Smooth muscle cell (in vitro differentiated cells): ENCODE results near the gene LRFN4. TPM values are rescaled to one million over a fixed set of nuclear protein-coding genes. Genes with fewer than 3 reads are reported as not detected.

Experiments used
- DNase-seq: peaks from one replicate; lab custom pipeline; 2025; ENCODE audit not compliant: unreplicated experiment; lab: John Stamatoyannopoulos, UW
- H2AFZ ChIP-seq: fragments of 200-600 bp; sonication (generic); 2 replicates; pipeline ENCODE4 v1.6.0; 2016; ENCODE audit warnings: antibody characterized with exemption, low read depth, mild to moderate bottlenecking
- H3F3A ChIP-seq: fragments of 200-600 bp; sonication (generic); 2 replicates; pipeline ENCODE4 v1.6.0; 2017; ENCODE audit warnings: antibody characterized with exemption, low read depth
- H3K27ac ChIP-seq: fragments of 200-600 bp; sonication (generic); 2 replicates; pipeline ENCODE4 v1.5.1; 2016; ENCODE audit warnings: low read depth, mild to moderate bottlenecking
- H3K27me3 ChIP-seq: fragments of 200-600 bp; sonication (generic); 2 replicates; pipeline ENCODE4 v1.6.1; 2016; ENCODE audit warnings: low read depth, mild to moderate bottlenecking
- H3K36me3 ChIP-seq: fragments of 200-600 bp; sonication (generic); 2 replicates; pipeline ENCODE4 v1.5.1; 2016; ENCODE audit warnings: low read depth
- H3K4me1 ChIP-seq: fragments of 200-600 bp; sonication (generic); 2 replicates; pipeline ENCODE4 v1.5.1; 2016; ENCODE audit warnings: low read depth
- H3K4me2 ChIP-seq: fragments of 200-600 bp; sonication (generic); 2 replicates; pipeline ENCODE4 v1.6.0; 2016; ENCODE audit warnings: mild to moderate bottlenecking
- H3K4me3 ChIP-seq: fragments of 200-600 bp; sonication (generic); 2 replicates; pipeline ENCODE4 v1.5.1; 2016; ENCODE audit warnings: mild to moderate bottlenecking
- H3K79me2 ChIP-seq: fragments of 200-600 bp; sonication (generic); 2 replicates; pipeline ENCODE4 v1.6.0; 2016; ENCODE audit warnings: low read depth, mild to moderate bottlenecking
- H3K9ac ChIP-seq: fragments of 200-600 bp; sonication (generic); 2 replicates; pipeline ENCODE4 v1.6.0; 2016; ENCODE audit warnings: low read depth
- H3K9me3 ChIP-seq: fragments of 200-600 bp; sonication (generic); replicated peaks from 2 replicates; pipeline ENCODE4 v1.5.1; 2016; ENCODE audit warnings: low read depth
- H4K20me1 ChIP-seq: fragments of 200-600 bp; sonication (generic); 2 replicates; pipeline ENCODE4 v1.6.0; 2016; ENCODE audit warnings: low read depth
- CTCF ChIP-seq: fragments of 200-600 bp; sonication (generic); IDR thresholded peaks from 2 replicates; pipeline ENCODE4 v1.5.1; 2017; ENCODE audit warnings: borderline replicate concordance, mild to moderate bottlenecking, antibody characterized with exemption; ENCODE audit not compliant: insufficient read depth, poor library complexity, severe bottlenecking
- WGBS: methylation state at CpG from one replicate; pipeline ENCODE4 v1.1.7; 2016; ENCODE audit warnings: low lambda C conversion rate; 5-methylcytosine and 5-hydroxymethylcytosine counted together
- polyA plus RNA-seq: library from polyadenylated mRNA; unstranded; fragments of >200 nt; fragmentation: Nextera tagmentation; extraction: Ambion mirVana; gene quantifications from 2 replicates; pipeline ENCODE4 v1.2.1, GENCODE V29; 2016
- total RNA-seq: library from RNA; depleted of rRNA; stranded (reverse); fragments of >200 nt; gene quantifications from 2 replicates; pipeline ENCODE4 v1.2.3, GENCODE V29; 2014

Gene LRFN4
- total and polyA plus RNA-seq, 2 experiments from 2014 or later: 14.7 to 37.6 TPM

GRCh38 chr11:66902486-66903177 lies 45.8 kb downstream of the LRFN4 start:
- TF ChIP-seq CTCF: no peak
- Histone ChIP-seq H3F3A (no peaks in the 10 kb centered on the region), H4K20me1 (no peaks in the 10 kb centered on the region), H3K4me3 (no peak overlapping the region), H3K27ac (no peak overlapping the region), H3K79me2 (no peaks in the 10 kb centered on the region), H3K4me2 (no peak overlapping the region), H3K4me1 (peaks cover 5% of the 10 kb centered on the region), H3K9ac (no peak overlapping the region), H2AFZ (no peak overlapping the region), H3K36me3 (no peaks in the 10 kb centered on the region), H3K9me3 (no peaks in the 10 kb centered on the region), H3K27me3 (no peaks in the 10 kb centered on the region)
- no peak for DNase-seq
- WGBS: 93% methylated on average over 15 of the region's 15 CpGs

- WGBS: 94% methylated on average over 3 of the region's 3 CpGs
- no peaks in the 10 kb centered on the region for H3K79me2 ChIP-seq
- H3F3A ChIP-seq: no peaks in the 10 kb centered on the region
- H3K27ac ChIP-seq: no peak overlapping the region
- H3K36me3 ChIP-seq: no peaks in the 10 kb centered on the region
- H3K9me3 ChIP-seq: no peaks in the 10 kb centered on the region
- no peaks in the 10 kb centered on the region for H3K27me3 ChIP-seq
- H3K9ac ChIP-seq: no peak overlapping the region
- no peak overlapping the region for H2AFZ ChIP-seq
- H3K4me2 ChIP-seq: no peak overlapping the region
- TF ChIP-seq CTCF: no peak
- H3K4me1 ChIP-seq: peaks cover 5% of the 10 kb centered on the region
- no peak overlapping the region for H3K4me3 ChIP-seq
- no peak for DNase-seq
- H4K20me1 ChIP-seq: no peaks in the 10 kb centered on the region
Observed at GRCh38 chr11:66904055-66904454, 47.2 kb downstream of the LRFN4 start.

GRCh38 chr11:66904561-66904960 lies 47.7 kb downstream of the LRFN4 start:
- Histone ChIP-seq H3K36me3 (no peaks in the 10 kb centered on the region), H3K27ac (no peak overlapping the region), H3K9me3 (no peaks in the 10 kb centered on the region), H3K9ac (no peak overlapping the region), H2AFZ (no peak overlapping the region), H3K4me1 (peaks cover 5% of the 10 kb centered on the region), H3K4me2 (no peak overlapping the region), H3K79me2 (no peaks in the 10 kb centered on the region), H4K20me1 (no peaks in the 10 kb centered on the region), H3K4me3 (no peak overlapping the region), H3K27me3 (no peaks in the 10 kb centered on the region), H3F3A (no peaks in the 10 kb centered on the region)
- TF ChIP-seq CTCF: no peak
- WGBS: 77% methylated on average over 6 of the region's 6 CpGs
- no peak for DNase-seq

- DNase-seq: no peak
- 82% methylated on average over 8 of the region's 8 CpGs for WGBS
- Histone ChIP-seq H3F3A (no peaks in the 10 kb centered on the region), H2AFZ (no peak overlapping the region), H3K4me3 (no peak overlapping the region), H3K36me3 (no peaks in the 10 kb centered on the region), H3K27ac (no peak overlapping the region), H3K4me2 (no peak overlapping the region), H3K4me1 (peaks cover 5% of the 10 kb centered on the region), H3K27me3 (no peaks in the 10 kb centered on the region), H3K79me2 (no peaks in the 10 kb centered on the region), H4K20me1 (no peaks in the 10 kb centered on the region), H3K9ac (no peak overlapping the region), H3K9me3 (no peaks in the 10 kb centered on the region)
- no peak for TF ChIP-seq CTCF
Observed at GRCh38 chr11:66904981-66905521, 48.2 kb downstream of the LRFN4 start.
